ENCODE measurements around the gene XYLB. TPM values are rescaled to one million over a fixed set of nuclear protein-coding genes. Genes with fewer than 3 reads are reported as not detected.
"Not testable (repeated sequence)": the region's sequence is repeated elsewhere in the genome, so short reads cannot be mapped to it uniquely, and the experiment has no call there.

Gene XYLB
- total RNA-seq, 2 donors from 2014 or later: 4.9 TPM

GRCh38 chr3:38421679-38422336 lies 75.2 kb downstream of the XYLB start:
- no peak overlapping the region for H3K27ac ChIP-seq
- intact Hi-C loops (cut with DNase I): no loop called here
- H3K27me3 ChIP-seq (replicated peaks; ENCODE audit: insufficient read depth): no peaks in the 10 kb centered on the region
- no peaks in the 10 kb centered on the region for H3K36me3 ChIP-seq
- H3K4me3 ChIP-seq: no peak overlapping the region
- TF ChIP-seq POLR2AphosphoS5 (IDR thresholded peaks at IDR 0.05) (no peak), CTCF (IDR thresholded peaks at IDR 0.05) (no peak), POLR2A (IDR thresholded peaks at IDR 0.05) (no peak)
- no peak for DNase-seq (ENCODE audit: low spot score)
- H3K4me1 ChIP-seq (replicated peaks): no peaks in the 10 kb centered on the region
- no peaks in the 10 kb centered on the region for H3K9me3 ChIP-seq
- 51% methylated on average over 7 of the region's 7 CpGs for WGBS

GRCh38 chr3:38426798-38427426 lies 80.3 kb downstream of the XYLB start:
- intact Hi-C loops (cut with DNase I); H3K27me3 ChIP-seq (replicated peaks; ENCODE audit: insufficient read depth); H3K4me3 ChIP-seq; H3K36me3 ChIP-seq; H3K9me3 ChIP-seq; H3K4me1 ChIP-seq (replicated peaks); DNase-seq (ENCODE audit: low spot score); H3K27ac ChIP-seq: not testable (repeated sequence)
- 62% methylated on average over 6 of the region's 6 CpGs for WGBS

- H3K9me3 ChIP-seq; H3K4me1 ChIP-seq (replicated peaks); H3K27ac ChIP-seq; intact Hi-C loops (cut with DNase I); H3K4me3 ChIP-seq; H3K27me3 ChIP-seq (replicated peaks; ENCODE audit: insufficient read depth); H3K36me3 ChIP-seq; DNase-seq (ENCODE audit: low spot score): not testable (repeated sequence)
- WGBS: 94% methylated on average over 5 of the region's 5 CpGs
Observed at GRCh38 chr3:38432871-38433658, 86.5 kb downstream of the XYLB start.

GRCh38 chr3:38433661-38434060 lies 87.1 kb downstream of the XYLB start:
- H3K4me1 ChIP-seq (replicated peaks); intact Hi-C loops (cut with DNase I); H3K4me3 ChIP-seq; H3K9me3 ChIP-seq; H3K36me3 ChIP-seq; DNase-seq (ENCODE audit: low spot score); H3K27ac ChIP-seq; H3K27me3 ChIP-seq (replicated peaks; ENCODE audit: insufficient read depth): not testable (repeated sequence)
- 79% methylated on average over 2 of the region's 2 CpGs for WGBS

- DNase-seq (ENCODE audit: low spot score); H3K27me3 ChIP-seq (replicated peaks; ENCODE audit: insufficient read depth); intact Hi-C loops (cut with DNase I); H3K9me3 ChIP-seq; H3K4me3 ChIP-seq; H3K27ac ChIP-seq; H3K4me1 ChIP-seq (replicated peaks); H3K36me3 ChIP-seq: not testable (repeated sequence)
- 67% methylated on average over 5 of the region's 5 CpGs for WGBS
Observed at GRCh38 chr3:38438436-38439069, 92.0 kb downstream of the XYLB start.

GRCh38 chr3:38443205-38443604 lies 96.6 kb downstream of the XYLB start:
- H3K4me3 ChIP-seq; H3K27ac ChIP-seq; H3K4me1 ChIP-seq (replicated peaks); H3K36me3 ChIP-seq; DNase-seq (ENCODE audit: low spot score); intact Hi-C loops (cut with DNase I); H3K27me3 ChIP-seq (replicated peaks; ENCODE audit: insufficient read depth); H3K9me3 ChIP-seq: not testable (repeated sequence)
- 81% methylated on average over 3 of the region's 4 CpGs for WGBS

GRCh38 chr3:38446085-38446686 lies 99.6 kb downstream of the XYLB start:
- H3K27ac ChIP-seq: no peak overlapping the region
- no peaks in the 10 kb centered on the region for H3K4me1 ChIP-seq (replicated peaks)
- H3K4me3 ChIP-seq: no peak overlapping the region
- intact Hi-C loops (cut with DNase I): no loop called here
- no peak for TF ChIP-seq POLR2AphosphoS5 (IDR thresholded peaks at IDR 0.05)
- H3K36me3 ChIP-seq: no peaks in the 10 kb centered on the region
- no peak for DNase-seq (ENCODE audit: low spot score)
- no peaks in the 10 kb centered on the region for H3K9me3 ChIP-seq
- 48% methylated on average over 2 of the region's 2 CpGs for WGBS
- no peaks in the 10 kb centered on the region for H3K27me3 ChIP-seq (replicated peaks; ENCODE audit: insufficient read depth)
